GM06990 (cell line): ENCODE results near the gene IGFL4.

Source experiments
- DNase-seq: peaks from one replicate; pipeline ENCODE4 v3.0.0-alpha.2; 2011; ENCODE audit not compliant: insufficient read length; ENCODE audit errors: extremely low read depth
- H3K27me3 ChIP-seq: replicated peaks from 2 replicates; pipeline ENCODE4 v1.6.0; 2011; ENCODE audit warnings: low read length; ENCODE audit not compliant: control insufficient read depth, insufficient read depth
- H3K36me3 ChIP-seq: 2 replicates; pipeline ENCODE4 v1.5.1; 2011; ENCODE audit warnings: low read length; ENCODE audit not compliant: control insufficient read depth, insufficient read depth
- H3K4me3 ChIP-seq: replicated peaks from 2 replicates; pipeline ENCODE4 v1.5.1; 2011; ENCODE audit warnings: low read depth, mild to moderate bottlenecking, control low read depth, low read length
- TF ChIP-seq, protein P1 (sequence below): IDR thresholded peaks from 2 replicates; pipeline ENCODE4 v1.5.1; 2011; ENCODE audit warnings: low read length, control low read depth, mild to moderate bottlenecking, inconsistent platforms; ENCODE audit not compliant: insufficient read depth, poor library complexity, severe bottlenecking

IGFL4 gene

DNA sequence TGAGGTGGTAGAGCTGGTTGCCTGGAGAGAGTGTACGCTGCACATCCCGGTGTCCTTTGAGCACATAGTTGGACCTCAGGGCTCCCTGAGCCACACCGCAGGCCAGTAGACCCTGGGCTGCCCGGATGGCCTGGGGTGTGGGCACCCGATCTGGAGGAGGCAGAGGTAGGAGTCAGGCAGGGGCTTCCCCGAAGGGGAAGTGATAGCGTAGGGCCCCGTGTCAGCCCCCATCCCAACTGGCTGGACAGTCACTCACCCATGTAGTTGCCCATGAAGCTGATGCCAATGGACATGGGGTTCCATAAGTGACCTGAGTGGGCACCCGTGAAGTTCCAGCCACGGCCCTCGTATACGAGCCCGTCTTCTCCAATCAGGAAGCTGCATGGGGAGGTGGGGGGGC lies 21.5 kb downstream of the IGFL4 start:
- TF ChIP-seq, protein P1, sequence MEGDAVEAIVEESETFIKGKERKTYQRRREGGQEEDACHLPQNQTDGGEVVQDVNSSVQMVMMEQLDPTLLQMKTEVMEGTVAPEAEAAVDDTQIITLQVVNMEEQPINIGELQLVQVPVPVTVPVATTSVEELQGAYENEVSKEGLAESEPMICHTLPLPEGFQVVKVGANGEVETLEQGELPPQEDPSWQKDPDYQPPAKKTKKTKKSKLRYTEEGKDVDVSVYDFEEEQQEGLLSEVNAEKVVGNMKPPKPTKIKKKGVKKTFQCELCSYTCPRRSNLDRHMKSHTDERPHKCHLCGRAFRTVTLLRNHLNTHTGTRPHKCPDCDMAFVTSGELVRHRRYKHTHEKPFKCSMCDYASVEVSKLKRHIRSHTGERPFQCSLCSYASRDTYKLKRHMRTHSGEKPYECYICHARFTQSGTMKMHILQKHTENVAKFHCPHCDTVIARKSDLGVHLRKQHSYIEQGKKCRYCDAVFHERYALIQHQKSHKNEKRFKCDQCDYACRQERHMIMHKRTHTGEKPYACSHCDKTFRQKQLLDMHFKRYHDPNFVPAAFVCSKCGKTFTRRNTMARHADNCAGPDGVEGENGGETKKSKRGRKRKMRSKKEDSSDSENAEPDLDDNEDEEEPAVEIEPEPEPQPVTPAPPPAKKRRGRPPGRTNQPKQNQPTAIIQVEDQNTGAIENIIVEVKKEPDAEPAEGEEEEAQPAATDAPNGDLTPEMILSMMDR = no peak
- no peak for DNase-seq
- Histone ChIP-seq H3K27me3 (no peaks in the 10 kb centered on the region), H3K36me3 (no peaks in the 10 kb centered on the region; the same call in none of the 2 replicates), H3K4me3 (no peak overlapping the region)

DNA sequence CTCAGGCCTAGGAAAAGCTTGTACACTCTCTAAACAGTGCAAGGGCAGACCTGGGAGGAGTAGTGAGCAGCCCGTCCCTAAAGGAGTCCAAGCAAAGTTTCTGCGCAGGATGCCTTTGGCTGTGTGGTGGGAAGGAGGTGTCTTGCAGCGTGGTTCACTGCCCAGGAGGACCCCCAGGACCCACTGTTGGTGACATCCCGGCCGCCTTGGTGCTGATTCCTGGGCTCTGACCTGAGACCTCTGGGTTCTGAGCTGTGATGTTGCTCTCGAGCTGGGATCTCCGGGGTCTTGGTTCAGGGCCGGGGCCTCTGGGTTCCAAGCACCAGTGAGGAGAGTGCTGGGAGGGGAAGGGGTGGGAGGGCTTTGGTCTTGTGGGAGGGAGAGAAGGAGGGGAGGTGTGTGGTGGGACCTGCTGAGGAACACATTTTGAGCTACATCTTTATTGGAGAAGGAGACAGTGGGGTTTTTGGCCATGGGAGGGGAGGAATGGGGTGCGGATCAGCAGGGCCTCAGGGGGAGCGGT lies 22.0 kb downstream of the IGFL4 start:
- no peak for DNase-seq
- Histone ChIP-seq H3K27me3 (no peaks in the 10 kb centered on the region), H3K36me3 (no peaks in the 10 kb centered on the region; the same call in none of the 2 replicates), H3K4me3 (no peak overlapping the region)
- TF ChIP-seq, protein P1 = no peak

DNA sequence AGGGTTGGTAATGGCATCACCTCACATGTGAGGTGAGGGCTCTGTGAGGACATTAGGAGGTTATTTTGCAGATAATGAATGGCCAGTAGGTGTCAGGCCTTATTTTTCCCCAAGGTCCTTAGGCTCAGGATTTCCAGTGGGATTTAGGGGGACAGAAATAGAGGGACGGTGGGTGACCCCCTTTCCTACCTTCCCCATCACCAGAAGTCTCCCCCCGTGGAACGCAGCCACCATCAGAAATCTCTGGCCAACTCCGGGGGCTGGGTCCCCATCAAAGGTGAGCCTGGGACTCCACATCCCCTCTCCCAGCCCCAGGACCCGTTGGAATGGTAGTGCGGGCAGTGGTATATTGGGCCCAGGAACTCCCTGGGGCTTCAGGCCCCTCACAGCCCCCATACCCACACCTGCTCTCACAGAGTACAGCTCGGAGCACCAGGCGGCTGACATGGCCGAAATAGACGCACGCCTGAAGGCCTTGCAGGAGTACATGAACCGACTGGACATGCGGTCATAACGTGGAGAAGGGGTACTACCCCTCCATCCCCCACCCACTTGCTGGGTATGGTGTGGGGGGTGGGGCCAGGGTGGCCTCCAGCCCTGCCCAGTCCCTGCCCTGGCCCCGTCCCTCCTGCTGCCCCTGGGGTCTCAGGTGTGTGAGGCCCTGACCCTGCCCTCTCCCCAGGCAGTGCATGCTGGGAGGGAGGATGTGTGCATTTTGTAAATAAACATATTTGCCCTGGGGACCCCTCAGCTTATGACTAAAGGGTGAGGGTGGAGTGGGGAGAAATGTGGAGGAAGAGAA lies 22.7 kb downstream of the IGFL4 start:
- no peaks in the 10 kb centered on the region; the same call in none of the 2 replicates for H3K36me3 ChIP-seq
- DNase-seq = no peak
- TF ChIP-seq, protein P1 = no peak
- H3K27me3 ChIP-seq = no peaks in the 10 kb centered on the region
- no peak overlapping the region for H3K4me3 ChIP-seq

DNA sequence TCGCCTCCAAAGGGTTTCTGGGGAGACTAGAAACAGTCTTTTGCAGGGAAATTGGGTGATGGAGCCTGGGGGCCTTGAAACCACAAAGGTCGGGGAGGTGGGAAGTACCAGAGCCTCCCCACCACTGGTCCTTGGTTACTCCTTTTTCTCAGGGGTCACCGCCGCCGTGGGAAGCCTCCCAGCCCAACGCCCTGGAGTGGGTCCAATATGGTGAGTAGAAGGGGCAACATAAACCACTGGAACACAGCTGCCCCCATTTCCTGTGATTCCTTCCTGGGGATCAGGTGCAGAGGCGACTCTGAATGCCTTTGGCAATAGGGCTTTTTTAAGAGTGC lies 23.7 kb downstream of the IGFL4 start:
- no peaks in the 10 kb centered on the region for H3K27me3 ChIP-seq
- H3K4me3 ChIP-seq = no peak overlapping the region
- TF ChIP-seq, protein P1 = no peak
- no peaks in the 10 kb centered on the region; the same call in none of the 2 replicates for H3K36me3 ChIP-seq
- DNase-seq = no peak

DNA sequence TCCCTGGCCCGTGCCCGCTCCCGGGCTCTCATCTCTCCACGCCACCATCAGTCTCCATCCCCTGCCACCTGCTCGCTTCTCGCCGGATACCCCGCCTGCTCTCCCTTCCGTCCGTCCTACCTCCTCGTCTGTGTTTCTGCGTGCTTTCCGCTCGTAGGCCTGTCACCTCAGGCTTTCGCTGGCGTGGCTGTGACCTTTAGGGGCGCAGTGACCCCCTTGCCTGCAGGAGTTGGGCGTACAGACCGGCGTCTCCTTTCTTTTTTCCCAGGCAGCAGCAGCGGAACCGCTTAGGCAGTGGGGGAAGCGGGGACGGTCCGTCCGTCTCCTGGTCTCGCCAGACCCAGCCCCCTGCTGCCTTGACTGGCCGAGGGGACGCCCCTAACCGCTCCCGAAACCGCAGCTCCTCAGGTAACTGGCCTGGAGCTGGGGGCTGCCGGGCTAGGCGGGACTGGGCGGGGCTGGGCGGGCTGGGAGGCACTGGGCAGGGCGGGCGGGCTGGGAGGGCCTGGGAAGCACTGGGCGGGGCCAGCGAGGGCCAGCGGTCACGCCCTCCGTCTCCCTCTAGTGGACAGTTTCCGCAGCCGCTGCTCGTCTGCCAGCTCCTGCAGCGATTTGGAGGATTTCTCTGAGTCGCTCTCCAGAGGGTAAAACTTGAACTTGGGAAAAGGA lies 24.2 kb downstream of the IGFL4 start:
- Histone ChIP-seq H3K27me3 (no peaks in the 10 kb centered on the region), H3K36me3 (no peaks in the 10 kb centered on the region; the same call in none of the 2 replicates), H3K4me3 (peak overlapping the region; percentile 68)
- TF ChIP-seq, protein P1 = peak; percentile 90
- DNase-seq = peak; percentile 75
